AG09309 (cell line): ENCODE data around the gene BATF.
"Not testable (repeated sequence)": the region's sequence is repeated elsewhere in the genome, so short reads cannot be mapped to it uniquely, and the experiment has no call there.

ENCODE experiments used
- DNase-seq: peaks from one replicate; pipeline ENCODE4 v3.0.0-alpha.2; 2010; ENCODE audit warnings: low read depth
- H3K4me3 ChIP-seq: 2 replicates; pipeline ENCODE4 v1.5.1; 2011; ENCODE audit warnings: mild to moderate bottlenecking, low read depth, low read length, moderate library complexity; ENCODE audit not compliant: control insufficient read depth
- CTCF ChIP-seq: IDR thresholded peaks from 2 replicates; pipeline ENCODE4 v1.5.1; 2011; ENCODE audit warnings: mild to moderate bottlenecking, low read depth, low read length, inconsistent platforms; ENCODE audit not compliant: insufficient read depth, control insufficient read depth; ENCODE audit errors: missing control alignments

The BATF gene

GRCh38 chr14:75522224-75522982 is at the start of gene BATF:
TSS of gene BATF (plus strand) at chr14:75522469. CDS start at chr14:75522683, 214 bp downstream.
- TF ChIP-seq CTCF = no peak
- DNase-seq = no peak
- H3K4me3 ChIP-seq = no peak within 1 kb of the TSS

- not testable (repeated sequence) for DNase-seq, H3K4me3 ChIP-seq
Observed at GRCh38 chr14:75474127-75474526, 48.1 kb upstream of the BATF start.

- no peak overlapping the region for H3K4me3 ChIP-seq
- DNase-seq = no peak
- no peak for TF ChIP-seq CTCF
Observed at GRCh38 chr14:75476274-75476995, 45.8 kb upstream of the BATF start.

- TF ChIP-seq CTCF = no peak
- DNase-seq = no peak
- H3K4me3 ChIP-seq = no peak overlapping the region
Observed at GRCh38 chr14:75477881-75478280, 44.4 kb upstream of the BATF start.

GRCh38 chr14:75479770-75480600 is 42.3 kb upstream of the BATF start:
- no peak for DNase-seq
- TF ChIP-seq CTCF = no peak
- no peak overlapping the region for H3K4me3 ChIP-seq

GRCh38 chr14:75482366-75482765 is 39.9 kb upstream of the BATF start:
- no peak for TF ChIP-seq CTCF
- no peak overlapping the region for H3K4me3 ChIP-seq
- DNase-seq = no peak
